Myocyte (in vitro differentiated cells): ENCODE data around the gene KIAA1328. TPM values are rescaled to one million over a fixed set of nuclear protein-coding genes. Genes with fewer than 3 reads are reported as not detected.
"Not testable (repeated sequence)": the region's sequence is repeated elsewhere in the genome, so short reads cannot be mapped to it uniquely, and the experiment has no call there.

Experiments
- DNase-seq: peaks from one replicate; pipeline ENCODE4 v3.0.0-alpha.2; 2012; ENCODE audit warnings: low read depth
- polyA plus RNA-seq: library from polyadenylated mRNA; unstranded; fragments of >200 nt; gene quantifications from one replicate; pipeline ENCODE4 v1.2.1, GENCODE V29; 2012; ENCODE audit warnings: missing spikeins
- total RNA-seq: library from RNA; depleted of rRNA; stranded (reverse); fragments of >200 nt; gene quantifications from 2 replicates; pipeline ENCODE4 v1.2.3, GENCODE V29; 2014

KIAA1328 gene
- total RNA-seq = 4.5 and 5.0 TPM in 2 replicates
- polyA plus RNA-seq = 2.4 TPM

- peak; percentile 91 for DNase-seq
These were observed at the start of gene KIAA1328, which contains the start of gene TPGS2 for GRCh38 chr18:36828630-36829361. TSS of gene KIAA1328 (plus strand) at chr18:36829127. CDS start at chr18:36829139, 12 bp downstream. TSS of gene TPGS2 (minus strand) at chr18:36829002. CDS start at chr18:36828767, 235 bp downstream.

- no peak for DNase-seq
These were observed 48.2 kb upstream of the KIAA1328 start for GRCh38 chr18:36780748-36781147.

- DNase-seq = no peak
These were observed 46.2 kb upstream of the KIAA1328 start for GRCh38 chr18:36782710-36783109.

- no peak for DNase-seq
These were observed 45.1 kb upstream of the KIAA1328 start for GRCh38 chr18:36783792-36784191.

GRCh38 chr18:36786686-36787085, 42.2 kb upstream of the KIAA1328 start:
- peak; percentile 62 for DNase-seq

- no peak for DNase-seq
These were observed 36.2 kb upstream of the KIAA1328 start for GRCh38 chr18:36792634-36793283.

GRCh38 chr18:36798738-36799473, 30.0 kb upstream of the KIAA1328 start:
- no peak for DNase-seq

- no peak for DNase-seq
These were observed 23.8 kb upstream of the KIAA1328 start for GRCh38 chr18:36805105-36805504.

- DNase-seq = no peak
These were observed 20.2 kb upstream of the KIAA1328 start for GRCh38 chr18:36808681-36809080.

GRCh38 chr18:36809590-36810381, 19.1 kb upstream of the KIAA1328 start:
- peak; percentile 80 for DNase-seq

- DNase-seq = peak; percentile 28
These were observed 17.5 kb upstream of the KIAA1328 start for GRCh38 chr18:36811430-36811829.

- DNase-seq = no peak
These were observed 17.0 kb upstream of the KIAA1328 start for GRCh38 chr18:36811955-36812354.

- no peak for DNase-seq
These were observed 16.2 kb upstream of the KIAA1328 start for GRCh38 chr18:36812678-36813077.

GRCh38 chr18:36813101-36813775, 15.7 kb upstream of the KIAA1328 start:
- no peak for DNase-seq

GRCh38 chr18:36813824-36814223, 15.1 kb upstream of the KIAA1328 start:
- DNase-seq = no peak

GRCh38 chr18:36814994-36815393, 13.9 kb upstream of the KIAA1328 start:
- no peak for DNase-seq

- not testable (repeated sequence) for DNase-seq
These were observed 12.8 kb upstream of the KIAA1328 start for GRCh38 chr18:36816096-36816495.

- no peak for DNase-seq
These were observed 11.9 kb upstream of the KIAA1328 start for GRCh38 chr18:36817039-36817438.

GRCh38 chr18:36818652-36819051, 10.3 kb upstream of the KIAA1328 start:
- no peak for DNase-seq

GRCh38 chr18:36819621-36820020, 9.3 kb upstream of the KIAA1328 start:
- no peak for DNase-seq

- DNase-seq = no peak
These were observed 7.2 kb upstream of the KIAA1328 start for GRCh38 chr18:36821681-36822080.
